Activated CD8-positive, alpha-beta memory T cell treated with anti-CD3 and anti-CD28 coated beads, Interleukin-2, amount 10 ng/mL, durations not matched to agents 7 days and 5 days (primary cell): ENCODE results near the gene MROH7. TPM values are rescaled to one million over a fixed set of nuclear protein-coding genes. Genes with fewer than 3 reads are reported as not detected.

Source experiments
- ATAC-seq: fragments of 150-1000 bp; cut with Tn5 transposase; one replicate; pipeline ENCODE4 v1.10.0; 2021; ENCODE audit warnings: moderate library complexity
- CTCF ChIA-PET: fragments of 350-600 bp; sonication (Branson Sonifier 250); formaldehyde crosslinking; loops from one replicate; lab custom pipeline; 2021; ENCODE audit warnings: antibody characterized with exemption; lab: Charles Lee
- DNase-seq: peaks from one replicate; pipeline ENCODE4 v3.0.0-alpha.2; 2020
- H3K27ac Mint-ChIP-seq: one replicate; pipeline ENCODE4 v1.8.0; 2021; ENCODE audit warnings: mild to moderate bottlenecking, mixed read lengths
- H3K27me3 Mint-ChIP-seq: one replicate; pipeline ENCODE4 v1.8.0; 2021; ENCODE audit warnings: mixed read lengths
- H3K36me3 Mint-ChIP-seq: one replicate; pipeline ENCODE4 v1.8.0; 2021; ENCODE audit warnings: mild to moderate bottlenecking, mixed read lengths
- H3K4me1 Mint-ChIP-seq: one replicate; pipeline ENCODE4 v1.8.0; 2021; ENCODE audit warnings: mixed read lengths
- H3K4me3 Mint-ChIP-seq: one replicate; pipeline ENCODE4 v1.8.0; 2021; ENCODE audit warnings: mild to moderate bottlenecking, moderate library complexity, mixed read lengths
- H3K9me3 Mint-ChIP-seq: one replicate; pipeline ENCODE4 v1.8.0; 2022; ENCODE audit warnings: low read depth, mixed read lengths
- total RNA-seq, 2 experiments: library from RNA; stranded (reverse); gene quantifications; one replicate each; pipeline ENCODE4 v1.2.3, GENCODE V29; 2021

Gene MROH7
- total RNA-seq, 2 experiments from 2014 or later: not detected

DNA sequence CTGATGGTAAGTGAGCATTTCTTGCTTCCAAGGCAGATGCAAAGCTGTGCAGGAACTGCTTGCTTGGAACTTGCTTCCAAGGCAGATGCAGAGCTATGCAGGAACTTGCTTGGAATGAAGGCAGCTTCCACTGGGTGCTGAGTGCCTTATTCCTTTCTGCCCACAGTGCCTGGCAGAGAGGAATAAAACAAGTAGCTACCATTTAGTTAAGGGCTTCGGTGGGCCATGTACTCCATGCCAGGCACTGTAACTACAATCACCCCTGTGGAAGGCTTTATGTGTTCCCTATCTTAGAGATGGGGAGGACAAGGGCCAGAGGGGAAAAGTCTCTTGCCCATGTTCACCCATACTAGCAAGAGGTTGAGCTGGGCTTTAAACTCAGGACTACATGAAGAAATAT, 8.3 kb downstream of the MROH7 start:
- DNase-seq (no peak), ATAC-seq (no peak)
- Mint-ChIP-seq H3K27ac (no peak overlapping the region), H3K4me1 (no peaks in the 10 kb centered on the region), H3K4me3 (no peak overlapping the region), H3K27me3 (peaks cover 23% of the 10 kb centered on the region), H3K9me3 (no peaks in the 10 kb centered on the region), H3K36me3 (no peaks in the 10 kb centered on the region)
- CTCF ChIA-PET: no interaction called here

DNA sequence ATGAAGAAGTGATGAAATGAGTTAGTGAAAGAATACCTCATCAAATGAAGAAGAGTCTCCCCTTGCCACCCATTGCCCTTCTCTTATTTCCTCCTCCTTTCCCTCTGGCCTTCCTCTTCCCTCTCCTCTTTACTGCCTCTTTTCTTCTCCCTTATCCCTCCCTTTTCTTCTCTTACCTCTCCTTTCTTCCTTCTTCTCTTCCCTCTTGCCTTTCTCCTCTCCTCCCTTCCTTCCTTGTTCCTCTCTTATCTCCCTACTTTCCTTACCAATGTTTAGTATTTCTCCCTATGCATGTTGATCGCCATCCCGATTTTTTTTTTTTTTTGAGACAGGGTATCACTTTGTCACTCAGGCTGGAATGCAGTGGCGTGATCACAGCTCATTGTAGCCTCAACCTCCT, 8.8 kb downstream of the MROH7 start:
- no peak for ATAC-seq
- no peak for DNase-seq
- CTCF ChIA-PET: no interaction called here
- H3K36me3 Mint-ChIP-seq: no peaks in the 10 kb centered on the region
- H3K4me3 Mint-ChIP-seq: no peak overlapping the region
- H3K27me3 Mint-ChIP-seq: peaks cover 23% of the 10 kb centered on the region
- no peaks in the 10 kb centered on the region for H3K9me3 Mint-ChIP-seq
- no peaks in the 10 kb centered on the region for H3K4me1 Mint-ChIP-seq
- no peak overlapping the region for H3K27ac Mint-ChIP-seq

DNA sequence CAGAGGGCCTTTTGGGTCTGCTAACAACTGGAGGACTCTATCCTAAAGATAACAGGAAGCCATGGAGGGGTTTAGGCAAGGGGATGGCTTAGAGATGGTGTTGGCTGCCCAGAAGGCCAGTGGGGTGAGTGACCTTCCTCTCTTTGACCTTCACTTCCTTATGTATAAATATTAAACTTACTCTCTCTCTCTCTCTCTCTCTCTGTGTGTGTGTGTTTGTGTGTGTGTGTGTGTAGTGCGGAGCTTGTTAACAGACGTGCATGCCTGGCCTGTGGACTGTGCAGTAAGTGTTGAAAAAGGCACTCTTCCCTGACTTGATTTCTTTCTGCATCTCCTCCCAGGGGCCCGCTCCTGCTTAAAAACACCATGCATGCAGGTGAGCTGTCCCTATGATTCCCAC, 10.0 kb downstream of the MROH7 start:
- no peak for DNase-seq
- no peaks in the 10 kb centered on the region for H3K36me3 Mint-ChIP-seq
- peaks cover 23% of the 10 kb centered on the region for H3K27me3 Mint-ChIP-seq
- no peaks in the 10 kb centered on the region for H3K4me1 Mint-ChIP-seq
- CTCF ChIA-PET: no interaction called here
- no peak overlapping the region for H3K27ac Mint-ChIP-seq
- no peaks in the 10 kb centered on the region for H3K9me3 Mint-ChIP-seq
- H3K4me3 Mint-ChIP-seq: no peak overlapping the region
- ATAC-seq: no peak

DNA sequence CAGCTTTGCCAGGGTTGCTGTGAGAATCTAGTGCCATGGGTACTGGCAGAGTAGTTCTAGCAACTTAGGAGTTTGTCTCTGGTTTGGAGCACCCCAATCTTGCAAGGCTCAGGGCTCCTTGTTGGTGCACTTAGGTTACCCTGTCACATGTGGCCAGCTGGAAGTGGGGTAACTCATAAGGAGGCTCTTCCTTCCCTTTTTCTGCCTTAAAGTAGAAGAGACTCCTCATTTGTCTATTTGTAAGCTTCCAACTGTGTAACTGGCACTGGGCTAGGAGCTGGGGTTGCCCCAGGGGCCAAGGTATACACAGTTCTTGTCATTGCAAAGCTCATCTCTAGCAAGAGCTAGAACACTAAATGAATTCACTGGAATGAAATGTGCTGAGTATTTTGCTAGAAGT, 10.6 kb downstream of the MROH7 start:
- no peaks in the 10 kb centered on the region for H3K4me1 Mint-ChIP-seq
- H3K9me3 Mint-ChIP-seq: no peaks in the 10 kb centered on the region
- no peaks in the 10 kb centered on the region for H3K36me3 Mint-ChIP-seq
- peaks cover 21% of the 10 kb centered on the region for H3K27me3 Mint-ChIP-seq
- no peak overlapping the region for H3K27ac Mint-ChIP-seq
- CTCF ChIA-PET: no interaction called here
- no peak for ATAC-seq
- H3K4me3 Mint-ChIP-seq: no peak overlapping the region
- DNase-seq: no peak

DNA sequence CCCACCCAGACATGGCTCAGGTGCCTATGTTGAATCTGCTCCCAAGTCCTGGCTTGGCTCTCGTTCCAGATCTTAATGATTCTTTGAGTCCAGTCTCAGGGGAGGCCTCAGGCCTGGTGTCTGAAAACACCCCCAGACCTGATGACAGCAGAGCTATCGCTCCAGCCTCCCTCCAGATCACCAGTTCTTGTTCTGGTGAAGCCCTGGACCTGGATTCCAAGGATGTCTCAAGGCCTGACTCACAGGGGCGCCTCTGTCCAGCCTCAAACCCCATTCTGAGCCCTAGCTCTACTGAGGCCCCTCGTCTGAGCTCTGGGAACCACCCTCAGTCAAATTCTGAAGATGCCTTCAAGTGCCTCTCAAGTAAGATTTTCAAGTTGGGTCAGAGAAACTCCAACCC, 11.4 kb downstream of the MROH7 start:
- ATAC-seq (no peak), DNase-seq (no peak)
- Mint-ChIP-seq H3K36me3 (no peaks in the 10 kb centered on the region), H3K27me3 (peaks cover 23% of the 10 kb centered on the region), H3K9me3 (no peaks in the 10 kb centered on the region), H3K27ac (no peak overlapping the region), H3K4me3 (no peak overlapping the region), H3K4me1 (no peaks in the 10 kb centered on the region)
- CTCF ChIA-PET: interaction anchor here (1.2 kb wide), 1 partner anchor 292 kb away, joined by 4 read pairs; no protein-coding TSS in a partner anchor

DNA sequence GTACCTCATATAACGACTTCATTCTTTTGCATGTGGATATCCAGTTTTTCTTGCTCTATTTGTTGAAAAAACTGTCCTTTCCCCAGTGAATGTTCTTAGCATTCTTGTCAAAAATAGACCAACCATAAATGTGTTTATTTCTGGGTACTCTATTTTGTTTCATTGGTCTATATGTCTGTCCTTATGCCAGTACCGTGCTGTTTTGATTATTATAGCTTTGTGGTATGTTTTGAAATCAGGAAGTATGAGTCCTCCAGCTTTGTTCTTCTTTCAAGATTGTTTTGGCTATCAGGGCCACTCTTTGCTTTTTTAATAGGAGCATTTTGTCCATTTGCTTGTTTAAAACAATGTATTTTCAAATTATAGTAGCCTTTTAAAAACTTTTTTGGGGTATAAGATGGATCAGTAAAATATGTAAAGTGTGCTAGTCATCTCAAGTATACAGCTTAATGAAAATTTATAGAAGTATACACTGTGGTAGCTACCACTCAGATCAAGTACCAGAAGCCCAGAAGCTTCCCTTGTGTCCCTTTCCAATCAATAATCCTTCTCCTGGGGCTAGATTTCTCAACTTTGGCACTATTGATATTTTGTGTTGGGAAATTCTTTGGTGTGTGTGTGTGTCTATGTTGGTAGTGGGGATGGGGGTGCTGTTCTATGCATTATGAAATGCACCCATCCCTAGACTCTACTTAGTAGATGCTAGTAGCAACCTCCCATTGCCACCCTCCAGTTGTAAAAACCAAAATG, 16.8 kb downstream of the MROH7 start:
- CTCF ChIA-PET: interaction anchor here (1.6 to 1.8 kb wide), 2 partner anchors 9 to 363 kb away, joined by 4 to 6 read pairs; no protein-coding TSS in a partner anchor
- H3K4me1 Mint-ChIP-seq: no peaks in the 10 kb centered on the region

DNA sequence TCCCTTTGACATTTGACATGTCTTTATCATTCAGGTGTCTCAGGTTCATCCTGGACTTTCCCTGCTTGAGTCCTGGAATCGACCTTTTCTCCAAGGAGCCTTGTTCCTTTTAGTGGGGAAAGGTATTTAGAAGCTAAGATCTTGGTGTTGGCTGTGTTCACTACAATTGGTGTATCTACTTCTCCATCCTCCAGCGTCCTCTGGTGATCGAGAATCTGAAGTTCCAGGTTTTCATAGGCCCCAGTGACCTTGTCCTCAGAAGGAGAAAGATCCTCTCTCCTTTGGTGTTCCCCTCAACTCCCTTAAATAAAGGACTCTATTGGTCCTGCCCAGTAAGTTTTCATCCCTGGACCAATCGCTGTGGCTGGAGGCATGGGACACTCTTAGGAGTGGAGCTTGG, 22.1 kb downstream of the MROH7 start:
- CTCF ChIA-PET: no interaction called here
- Mint-ChIP-seq H3K27ac (no peak overlapping the region), H3K4me1 (no peaks in the 10 kb centered on the region), H3K36me3 (no peaks in the 10 kb centered on the region), H3K9me3 (no peaks in the 10 kb centered on the region), H3K27me3 (peaks cover 17% of the 10 kb centered on the region), H3K4me3 (no peak overlapping the region)
- no peak for DNase-seq
- ATAC-seq: no peak

More for the DNA sequence above, 16.8 kb downstream of the MROH7 start:
- no peak for ATAC-seq
- no peak overlapping the region for H3K27ac Mint-ChIP-seq
- no peak overlapping the region for H3K4me3 Mint-ChIP-seq
- H3K36me3 Mint-ChIP-seq: no peaks in the 10 kb centered on the region
- H3K27me3 Mint-ChIP-seq: peaks cover 7% of the 10 kb centered on the region
- DNase-seq: no peak
- no peaks in the 10 kb centered on the region for H3K9me3 Mint-ChIP-seq

DNA sequence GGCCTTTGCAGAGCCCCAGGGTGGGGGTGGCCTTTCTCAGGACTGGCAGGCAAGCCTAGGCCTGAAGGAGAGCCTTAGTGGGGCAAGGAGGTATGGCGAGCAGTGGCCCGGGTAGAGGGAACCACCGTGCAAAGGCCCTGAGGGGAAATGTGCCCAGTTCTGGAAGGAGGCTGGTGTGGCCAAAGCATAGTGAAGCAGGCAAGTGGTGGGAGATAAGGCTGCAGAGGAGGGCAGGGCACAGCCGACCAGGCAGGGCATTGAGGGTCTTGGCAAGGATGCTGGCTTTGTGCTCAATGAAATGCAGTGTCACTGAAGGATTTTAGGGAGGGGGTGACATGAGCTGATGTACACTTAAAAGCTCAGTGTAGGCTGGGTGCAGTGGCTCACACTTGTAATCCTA, 22.8 kb downstream of the MROH7 start:
- Mint-ChIP-seq H3K27ac (no peak overlapping the region), H3K27me3 (peaks cover 17% of the 10 kb centered on the region), H3K36me3 (no peaks in the 10 kb centered on the region), H3K4me1 (no peaks in the 10 kb centered on the region), H3K4me3 (no peak overlapping the region), H3K9me3 (no peaks in the 10 kb centered on the region)
- CTCF ChIA-PET: interaction anchor here (1.4 kb wide), 1 partner anchor 281 kb away, joined by 5 read pairs; no protein-coding TSS in a partner anchor
- DNase-seq (no peak), ATAC-seq (no peak)

DNA sequence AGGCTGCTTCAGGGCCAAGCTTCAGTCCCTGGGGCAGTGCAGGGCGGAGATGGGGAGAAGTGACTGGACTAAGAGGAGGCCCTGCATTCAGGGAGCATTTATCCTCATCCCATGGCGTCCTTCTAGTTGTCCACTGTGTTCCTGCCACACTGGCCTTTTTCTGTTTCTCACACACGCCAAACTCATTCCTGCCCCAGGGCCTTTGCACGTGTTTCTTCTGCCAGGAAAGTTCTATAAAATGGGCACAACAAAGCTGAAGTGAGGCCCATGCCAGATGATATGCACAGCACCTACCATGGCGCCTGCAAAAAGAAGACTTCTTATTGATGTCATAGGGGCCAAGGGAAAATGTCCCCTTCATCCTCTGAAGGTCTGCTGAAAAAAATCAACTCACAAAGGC, 24.3 kb downstream of the MROH7 start:
- CTCF ChIA-PET: interaction anchor here (1.4 kb wide), 1 partner anchor 279 kb away, joined by 5 read pairs; no protein-coding TSS in a partner anchor
- ATAC-seq (no peak), DNase-seq (no peak)
- no peaks in the 10 kb centered on the region for H3K36me3 Mint-ChIP-seq
- H3K9me3 Mint-ChIP-seq: no peaks in the 10 kb centered on the region
- H3K4me3 Mint-ChIP-seq: no peak overlapping the region
- H3K27ac Mint-ChIP-seq: no peak overlapping the region
- peaks cover 17% of the 10 kb centered on the region for H3K27me3 Mint-ChIP-seq
- no peaks in the 10 kb centered on the region for H3K4me1 Mint-ChIP-seq

DNA sequence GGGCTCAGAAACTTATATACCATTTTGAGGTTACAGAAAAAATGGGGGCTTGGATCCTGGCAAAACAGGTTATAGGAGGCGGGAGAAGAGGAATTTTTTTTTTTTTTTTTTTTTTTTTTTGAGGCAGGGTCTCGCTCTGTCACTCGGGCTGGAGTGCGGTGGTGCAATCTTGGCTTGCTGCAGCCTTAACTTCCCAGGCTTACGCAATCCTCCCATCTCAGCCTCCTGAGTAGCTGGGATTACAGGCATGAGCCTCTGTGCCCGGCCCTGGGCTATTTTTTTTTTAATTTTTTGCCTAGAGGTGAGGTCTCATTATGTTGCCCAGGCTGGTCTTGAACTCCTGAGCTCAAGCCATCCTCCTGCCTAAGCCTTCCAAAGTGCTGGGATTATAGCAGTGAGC, 24.7 kb downstream of the MROH7 start:
- Mint-ChIP-seq H3K36me3 (no peaks in the 10 kb centered on the region), H3K4me3 (no peak overlapping the region), H3K27me3 (peaks cover 17% of the 10 kb centered on the region), H3K27ac (no peak overlapping the region), H3K9me3 (no peaks in the 10 kb centered on the region), H3K4me1 (no peaks in the 10 kb centered on the region)
- ATAC-seq: no peak
- DNase-seq: no peak
- CTCF ChIA-PET: interaction anchor here (1.2 kb wide), 1 partner anchor 141 kb away, joined by 3 read pairs; no protein-coding TSS in a partner anchor

DNA sequence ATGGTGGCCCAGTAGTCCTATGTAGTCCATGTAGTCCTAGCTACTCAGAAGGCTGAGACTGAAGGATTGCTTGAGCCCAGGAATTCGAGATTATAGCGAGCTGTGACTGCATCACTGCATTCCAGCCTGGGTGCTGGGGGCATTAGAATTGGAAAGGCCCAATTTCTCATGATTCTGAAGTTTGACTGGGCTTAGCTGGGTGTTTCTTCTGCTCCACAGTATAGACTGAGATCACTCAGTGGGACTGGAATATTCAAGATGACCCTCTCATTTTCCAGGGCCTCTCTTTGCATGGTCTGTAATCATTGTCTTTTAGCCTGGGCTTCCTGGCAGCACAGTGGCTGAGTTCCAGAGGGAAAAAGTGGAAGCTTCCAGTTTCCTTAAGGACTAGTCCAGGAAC, 26.2 kb downstream of the MROH7 start:
- peaks cover 19% of the 10 kb centered on the region for H3K27me3 Mint-ChIP-seq
- H3K4me1 Mint-ChIP-seq: peaks cover 11% of the 10 kb centered on the region
- no peak overlapping the region for H3K27ac Mint-ChIP-seq
- ATAC-seq: no peak
- H3K4me3 Mint-ChIP-seq: no peak overlapping the region
- CTCF ChIA-PET: interaction anchor here (0.9 to 1.6 kb wide), 3 partner anchors 10 to 277 kb away, joined by 3 to 7 read pairs (median 6); no protein-coding TSS in a partner anchor
- DNase-seq: no peak
- no peaks in the 10 kb centered on the region for H3K9me3 Mint-ChIP-seq
- H3K36me3 Mint-ChIP-seq: no peaks in the 10 kb centered on the region

DNA sequence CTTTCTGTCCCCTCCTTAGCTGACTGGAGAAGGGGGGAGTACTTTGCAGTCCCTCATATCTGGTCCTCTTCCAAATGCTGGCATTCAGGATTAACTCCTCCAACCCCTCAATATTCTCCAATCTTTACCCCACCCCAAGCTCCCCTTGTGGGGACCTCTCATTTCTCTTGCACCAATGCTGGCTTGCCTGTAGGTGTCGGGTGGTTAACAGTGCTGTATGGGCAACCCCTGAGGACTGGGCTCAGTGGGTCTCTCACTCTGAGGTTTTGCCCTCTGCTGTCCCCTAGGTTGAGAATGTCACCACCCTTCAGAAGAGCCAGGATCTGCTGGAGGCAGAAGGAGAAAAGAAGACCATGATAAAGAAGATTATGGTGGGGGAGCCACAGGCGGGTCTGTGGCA, 27.0 kb downstream of the MROH7 start:
- DNase-seq (no peak), ATAC-seq (no peak)
- CTCF ChIA-PET: interaction anchor here (0.6 to 1.6 kb wide), 4 partner anchors 10 to 238 kb away, joined by 3 to 7 read pairs (median 5); partner anchors contain the start of gene TTC22
- H3K4me1 Mint-ChIP-seq: peaks cover 14% of the 10 kb centered on the region
- H3K4me3 Mint-ChIP-seq: no peak overlapping the region
- no peak overlapping the region for H3K27ac Mint-ChIP-seq
- H3K9me3 Mint-ChIP-seq: no peaks in the 10 kb centered on the region
- peaks cover 23% of the 10 kb centered on the region for H3K27me3 Mint-ChIP-seq
- H3K36me3 Mint-ChIP-seq: no peaks in the 10 kb centered on the region

DNA sequence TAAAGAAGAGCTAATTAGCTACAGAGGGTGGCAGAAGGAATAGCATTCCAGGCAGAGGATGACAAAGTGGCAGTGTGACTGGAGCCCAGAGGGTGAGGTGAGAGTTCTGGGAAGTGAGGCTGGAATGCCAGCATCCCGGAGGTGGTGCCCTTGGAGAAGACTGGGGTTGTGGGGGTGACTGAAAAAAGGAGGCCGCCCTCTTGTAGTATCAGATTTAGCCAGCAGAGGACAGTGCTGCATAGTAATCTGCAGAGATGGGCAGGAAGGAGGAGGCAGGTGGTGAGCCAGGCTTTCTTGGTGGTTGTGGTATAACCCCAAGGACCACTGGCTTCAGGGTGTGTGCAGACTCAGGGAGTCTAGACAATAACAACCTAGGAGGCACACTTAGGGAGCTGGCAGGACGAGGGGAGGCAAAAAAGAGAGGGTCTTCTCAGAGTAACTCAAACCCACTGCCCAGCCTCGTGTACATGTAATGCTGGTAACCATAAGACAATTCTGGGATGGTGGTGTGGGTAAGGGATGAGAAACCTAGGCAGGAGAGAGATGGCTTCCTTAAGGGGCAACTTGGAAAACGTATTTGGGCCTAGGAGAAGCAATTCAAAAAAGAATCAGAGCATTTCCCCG, 30.5 kb downstream of the MROH7 start:
- Mint-ChIP-seq H3K27me3 (peaks cover 29% of the 10 kb centered on the region), H3K9me3 (no peaks in the 10 kb centered on the region), H3K4me3 (peak overlapping the region; percentile 5), H3K4me1 (peaks cover 14% of the 10 kb centered on the region), H3K27ac (peak overlapping the region; percentile 73), H3K36me3 (no peaks in the 10 kb centered on the region)
- ATAC-seq (peak; percentile 94), DNase-seq (peak; percentile 90)
- CTCF ChIA-PET: interaction anchor here (0.8 to 4.1 kb wide), 19 partner anchors 9 to 350 kb away, joined by 3 to 37 read pairs (median 4); partner anchors contain the start of gene TTC22
